Measurements from ENCODE around the gene FHL1. TPM values are rescaled to one million over a fixed set of nuclear protein-coding genes. Genes with fewer than 3 reads are reported as not detected.

Gene FHL1
- total RNA-seq, 2 experiments from 2014 or later = 19.3 to 19.8 TPM

- CTCF ChIA-PET = interaction anchor here (1.4 kb wide), 1 partner anchor 39 kb away, joined by 4 read pairs; no protein-coding TSS in a partner anchor
- intact Hi-C loops (cut with DNase I, micrococcal nuclease) = loop anchor here (2.0 to 5.0 kb wide), 2 partner anchors 57 to 174 kb away; no protein-coding TSS in a partner anchor
Observed at GRCh38 chrX:136201601-136202000, 54.3 kb downstream of the FHL1 start.

DNA sequence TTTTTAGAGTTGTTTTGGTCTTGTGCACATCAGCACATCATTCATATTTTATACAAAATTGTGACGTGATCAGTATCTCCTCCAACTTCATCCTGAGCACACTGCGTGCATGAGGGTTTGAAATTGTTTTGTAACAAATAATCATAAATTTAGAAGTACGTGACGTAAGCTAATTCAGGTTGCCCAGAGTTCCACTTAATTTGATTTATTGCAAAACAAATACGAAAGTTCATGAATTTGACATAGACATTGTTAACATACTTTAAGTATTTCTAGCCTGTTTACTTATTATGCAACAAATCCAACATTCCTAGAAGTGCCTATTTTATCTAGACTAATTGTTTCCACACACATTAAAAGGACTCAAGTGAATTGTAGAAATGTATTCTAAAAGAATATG lies 55.6 kb downstream of the FHL1 start:
- no peak for ATAC-seq
- CTCF ChIA-PET = interaction anchor here (0.9 to 1.4 kb wide), 2 partner anchors 40 to 173 kb away, joined by 3 to 4 read pairs; no protein-coding TSS in a partner anchor
- H3K4me3 Mint-ChIP-seq = no peak overlapping the region
- DNase-seq = no peak
- intact Hi-C loops (cut with DNase I, micrococcal nuclease) = loop anchor here in 1 of 2 experiments (5.0 kb wide), 1 partner anchor 176 kb away; no protein-coding TSS in a partner anchor
- H3K36me3 Mint-ChIP-seq (ENCODE audit: low read depth) = peaks cover 2% of the 10 kb centered on the region
- no peaks in the 10 kb centered on the region for H3K27me3 Mint-ChIP-seq
- H3K4me1 Mint-ChIP-seq = peaks cover 29% of the 10 kb centered on the region
- no peak overlapping the region for H3K27ac Mint-ChIP-seq
- POLR2A ChIA-PET = no interaction called here
- H3K9me3 Mint-ChIP-seq (ENCODE audit: low read depth) = no peaks in the 10 kb centered on the region

More at GRCh38 chrX:136201601-136202000, 54.3 kb downstream of the FHL1 start:
- H3K4me1 Mint-ChIP-seq = peaks cover 29% of the 10 kb centered on the region
- H3K27me3 Mint-ChIP-seq = no peaks in the 10 kb centered on the region
- peaks cover 2% of the 10 kb centered on the region for H3K36me3 Mint-ChIP-seq (ENCODE audit: low read depth)
- DNase-seq = no peak
- ATAC-seq = no peak
- H3K4me3 Mint-ChIP-seq = no peak overlapping the region
- POLR2A ChIA-PET = no interaction called here
- H3K27ac Mint-ChIP-seq = no peak overlapping the region
- no peaks in the 10 kb centered on the region for H3K9me3 Mint-ChIP-seq (ENCODE audit: low read depth)

DNA sequence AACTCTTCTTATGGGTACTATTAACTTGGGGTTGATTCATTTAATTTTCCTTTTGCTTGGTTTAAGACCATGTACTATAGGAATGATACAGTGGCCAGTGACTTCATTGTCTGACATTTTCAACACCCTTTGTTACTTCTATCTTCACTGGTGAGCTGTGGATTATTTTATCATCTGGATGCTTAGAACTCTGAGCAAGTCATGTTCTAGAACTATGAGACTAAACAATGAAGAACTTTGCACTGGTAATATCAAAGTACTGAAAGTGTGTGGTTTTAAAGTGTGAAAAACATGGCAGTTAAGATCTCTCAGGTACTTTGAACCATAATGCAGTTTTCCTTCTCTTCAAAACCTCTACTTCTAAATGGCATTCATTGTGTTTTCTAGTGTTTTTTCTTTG lies 56.1 kb downstream of the FHL1 start:
- Mint-ChIP-seq H3K27me3 (no peaks in the 10 kb centered on the region), H3K4me1 (peaks cover 29% of the 10 kb centered on the region), H3K36me3 (ENCODE audit: low read depth) (peaks cover 2% of the 10 kb centered on the region), H3K27ac (no peak overlapping the region), H3K4me3 (no peak overlapping the region), H3K9me3 (ENCODE audit: low read depth) (no peaks in the 10 kb centered on the region)
- ATAC-seq = peak; percentile 88
- intact Hi-C loops (cut with DNase I, micrococcal nuclease) = loop anchor here in 1 of 2 experiments (5.0 kb wide), 1 partner anchor 176 kb away; no protein-coding TSS in a partner anchor
- ChIA-PET POLR2A (interaction anchor here (0.7 kb wide), 1 partner anchor 749 kb away, joined by 3 read pairs; no protein-coding TSS in a partner anchor), CTCF (interaction anchor here (0.9 to 2.0 kb wide), 2 partner anchors 40 to 175 kb away, joined by 3 to 6 read pairs; no protein-coding TSS in a partner anchor)
- DNase-seq = no peak

- Mint-ChIP-seq H3K27me3 (no peaks in the 10 kb centered on the region), H3K4me3 (no peak overlapping the region), H3K9me3 (ENCODE audit: low read depth) (no peaks in the 10 kb centered on the region), H3K4me1 (peaks cover 29% of the 10 kb centered on the region), H3K36me3 (ENCODE audit: low read depth) (peaks cover 2% of the 10 kb centered on the region), H3K27ac (no peak overlapping the region)
- no peak for DNase-seq
- ATAC-seq = no peak
- POLR2A ChIA-PET = interaction anchor here (0.7 kb wide), 1 partner anchor 748 kb away, joined by 3 read pairs; no protein-coding TSS in a partner anchor
- intact Hi-C loops (cut with DNase I, micrococcal nuclease) = loop anchor here in 1 of 2 experiments (5.0 kb wide), 1 partner anchor 177 kb away; no protein-coding TSS in a partner anchor
- CTCF ChIA-PET = interaction anchor here (0.9 to 2.0 kb wide), 2 partner anchors 41 to 176 kb away, joined by 3 to 6 read pairs; no protein-coding TSS in a partner anchor
Observed at GRCh38 chrX:136203951-136204350, 56.6 kb downstream of the FHL1 start.

DNA sequence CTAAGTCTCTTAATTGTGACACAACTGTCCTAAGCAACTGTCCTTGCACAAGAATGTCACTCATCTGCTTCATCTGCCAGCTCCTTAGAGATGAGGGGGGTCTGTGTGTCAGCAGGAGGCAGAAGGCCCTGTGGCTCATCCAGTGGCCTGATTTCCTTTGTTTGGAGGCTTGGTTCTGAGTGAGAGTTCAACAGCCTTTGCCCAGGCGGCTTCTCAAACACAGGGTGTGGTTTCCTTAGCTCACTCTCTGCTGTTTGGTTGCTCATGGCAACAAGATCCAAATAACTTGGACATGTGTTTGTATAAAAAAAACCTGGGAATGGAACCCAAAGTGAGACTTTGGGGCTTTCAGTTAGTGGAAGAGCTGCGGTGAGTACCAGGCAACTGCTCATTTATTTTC lies 57.2 kb downstream of the FHL1 start:
- Mint-ChIP-seq H3K4me3 (no peak overlapping the region), H3K27me3 (no peaks in the 10 kb centered on the region), H3K36me3 (ENCODE audit: low read depth) (peaks cover 2% of the 10 kb centered on the region), H3K27ac (no peak overlapping the region), H3K4me1 (peaks cover 29% of the 10 kb centered on the region), H3K9me3 (ENCODE audit: low read depth) (no peaks in the 10 kb centered on the region)
- peak; percentile 8 for DNase-seq
- ChIA-PET CTCF (interaction anchor here (0.6 to 2.0 kb wide), 6 partner anchors 10 to 339 kb away, joined by 3 to 6 read pairs (median 3); no protein-coding TSS in a partner anchor), POLR2A (no interaction called here)
- ATAC-seq = no peak
- intact Hi-C loops (cut with DNase I, micrococcal nuclease) = loop anchor here in 1 of 2 experiments (5.0 kb wide), 1 partner anchor 177 kb away; no protein-coding TSS in a partner anchor

GRCh38 chrX:136205882-136206380 lies 58.6 kb downstream of the FHL1 start:
- H3K27ac Mint-ChIP-seq = no peak overlapping the region

DNA sequence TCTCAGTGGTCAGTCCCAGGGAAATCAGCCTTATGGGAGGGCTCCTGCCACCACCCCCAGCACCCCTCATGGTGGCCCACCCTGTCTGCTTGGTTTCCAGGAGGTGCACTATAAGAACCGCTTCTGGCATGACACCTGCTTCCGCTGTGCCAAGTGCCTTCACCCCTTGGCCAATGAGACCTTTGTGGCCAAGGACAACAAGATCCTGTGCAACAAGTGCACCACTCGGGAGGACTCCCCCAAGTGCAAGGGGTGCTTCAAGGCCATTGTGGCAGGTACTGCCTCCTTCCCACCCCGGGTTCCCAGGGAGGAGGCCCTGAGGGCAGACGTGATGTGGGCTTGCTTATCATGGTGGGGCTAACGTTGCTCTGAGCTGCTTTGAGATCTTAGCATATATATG lies 59.6 kb downstream of the FHL1 start:
- Mint-ChIP-seq H3K27ac (no peak overlapping the region), H3K4me3 (no peak overlapping the region), H3K4me1 (peaks cover 27% of the 10 kb centered on the region), H3K27me3 (no peaks in the 10 kb centered on the region), H3K9me3 (ENCODE audit: low read depth) (no peaks in the 10 kb centered on the region), H3K36me3 (ENCODE audit: low read depth) (peaks cover 4% of the 10 kb centered on the region)
- CTCF ChIA-PET = no interaction called here
- intact Hi-C loops (cut with DNase I, micrococcal nuclease) = no loop called here
- POLR2A ChIA-PET = no interaction called here
- no peak for ATAC-seq
- DNase-seq = no peak

More at GRCh38 chrX:136205882-136206380, 58.6 kb downstream of the FHL1 start:
- Mint-ChIP-seq H3K4me3 (no peak overlapping the region), H3K27me3 (no peaks in the 10 kb centered on the region), H3K9me3 (ENCODE audit: low read depth) (no peaks in the 10 kb centered on the region), H3K4me1 (peaks cover 27% of the 10 kb centered on the region), H3K36me3 (ENCODE audit: low read depth) (peaks cover 4% of the 10 kb centered on the region)
- no peak for ATAC-seq
- ChIA-PET CTCF (interaction anchor here (0.7 kb wide), 1 partner anchor 177 kb away, joined by 4 read pairs; no protein-coding TSS in a partner anchor), POLR2A (no interaction called here)
- no peak for DNase-seq
- intact Hi-C loops (cut with DNase I, micrococcal nuclease) = no loop called here

DNA sequence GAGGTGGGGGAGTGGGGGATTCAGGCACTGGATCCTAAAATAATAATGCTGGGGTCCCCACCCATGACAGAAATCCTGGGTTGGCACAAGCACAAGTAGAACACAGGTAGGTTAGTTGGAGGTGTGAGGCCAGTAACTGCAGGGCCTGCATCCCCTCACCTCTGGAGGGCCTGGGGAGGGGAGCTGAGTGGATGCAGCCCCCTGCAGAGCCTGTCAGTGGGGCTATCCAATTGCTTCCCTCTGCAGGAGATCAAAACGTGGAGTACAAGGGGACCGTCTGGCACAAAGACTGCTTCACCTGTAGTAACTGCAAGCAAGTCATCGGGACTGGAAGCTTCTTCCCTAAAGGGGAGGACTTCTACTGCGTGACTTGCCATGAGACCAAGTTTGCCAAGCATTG lies 60.2 kb downstream of the FHL1 start:
- H3K36me3 Mint-ChIP-seq (ENCODE audit: low read depth) = peaks cover 4% of the 10 kb centered on the region
- intact Hi-C loops (cut with DNase I, micrococcal nuclease) = no loop called here
- H3K4me1 Mint-ChIP-seq = peaks cover 27% of the 10 kb centered on the region
- ChIA-PET CTCF (no interaction called here), POLR2A (no interaction called here)
- no peak for DNase-seq
- H3K4me3 Mint-ChIP-seq = no peak overlapping the region
- no peaks in the 10 kb centered on the region for H3K27me3 Mint-ChIP-seq
- no peak overlapping the region for H3K27ac Mint-ChIP-seq
- ATAC-seq = no peak
- no peaks in the 10 kb centered on the region for H3K9me3 Mint-ChIP-seq (ENCODE audit: low read depth)

GRCh38 chrX:136209016-136209738 lies 61.8 kb downstream of the FHL1 start:
- no peaks in the 10 kb centered on the region for H3K9me3 Mint-ChIP-seq (ENCODE audit: low read depth)
- intact Hi-C loops (cut with DNase I, micrococcal nuclease) = loop anchor here (1.0 to 2.0 kb wide), 2 partner anchors 29 to 180 kb away; no protein-coding TSS in a partner anchor
- H3K4me3 Mint-ChIP-seq = no peak overlapping the region
- peaks cover 13% of the 10 kb centered on the region for H3K4me1 Mint-ChIP-seq
- H3K27me3 Mint-ChIP-seq = no peaks in the 10 kb centered on the region
- ATAC-seq (peak; percentile 55), DNase-seq (peak; percentile 44)
- ChIA-PET POLR2A (interaction anchor here (0.6 kb wide), 1 partner anchor 62 kb away, joined by 3 read pairs; no protein-coding TSS in a partner anchor), CTCF (interaction anchor here (0.7 to 3.3 kb wide), 4 partner anchors 44 to 231 kb away, joined by 3 to 18 read pairs (median 4); no protein-coding TSS in a partner anchor)
- no peak overlapping the region for H3K27ac Mint-ChIP-seq
- H3K36me3 Mint-ChIP-seq (ENCODE audit: low read depth) = peaks cover 4% of the 10 kb centered on the region

- no peak overlapping the region for H3K4me3 Mint-ChIP-seq
- DNase-seq = no peak
- intact Hi-C loops (cut with DNase I, micrococcal nuclease) = loop anchor here (1.0 to 2.0 kb wide), 2 partner anchors 29 to 181 kb away; no protein-coding TSS in a partner anchor
- H3K4me1 Mint-ChIP-seq = peaks cover 9% of the 10 kb centered on the region
- ChIA-PET POLR2A (no interaction called here), CTCF (interaction anchor here (0.8 to 3.3 kb wide), 4 partner anchors 44 to 183 kb away, joined by 3 to 18 read pairs (median 4); no protein-coding TSS in a partner anchor)
- H3K27ac Mint-ChIP-seq = no peak overlapping the region
- peaks cover 4% of the 10 kb centered on the region for H3K36me3 Mint-ChIP-seq (ENCODE audit: low read depth)
- no peak for ATAC-seq
- no peaks in the 10 kb centered on the region for H3K27me3 Mint-ChIP-seq
- no peaks in the 10 kb centered on the region for H3K9me3 Mint-ChIP-seq (ENCODE audit: low read depth)
Observed at GRCh38 chrX:136209751-136210150, 62.4 kb downstream of the FHL1 start.

- DNase-seq = no peak
- Mint-ChIP-seq H3K9me3 (ENCODE audit: low read depth) (no peaks in the 10 kb centered on the region), H3K4me1 (peaks cover 5% of the 10 kb centered on the region), H3K4me3 (no peak overlapping the region), H3K36me3 (ENCODE audit: low read depth) (peaks cover 4% of the 10 kb centered on the region), H3K27ac (no peak overlapping the region), H3K27me3 (no peaks in the 10 kb centered on the region)
- intact Hi-C loops (cut with DNase I, micrococcal nuclease) = no loop called here
- CTCF ChIA-PET = interaction anchor here (0.8 to 3.3 kb wide), 2 partner anchors 182 to 184 kb away, joined by 3 to 18 read pairs; no protein-coding TSS in a partner anchor
- ATAC-seq = no peak
- POLR2A ChIA-PET = no interaction called here
Observed at GRCh38 chrX:136210243-136210642, 62.9 kb downstream of the FHL1 start.

Data from activated CD4-positive, alpha-beta T cell treated with anti-CD3 and anti-CD28 coated beads for 36 hours (primary cell).